HCT116 (cell line): ENCODE data around the gene ZNF862. TPM values are rescaled to one million over a fixed set of nuclear protein-coding genes. Genes with fewer than 3 reads are reported as not detected.

Experiments used
- ATAC-seq: fragments of 200-7000 bp; cut with Tn5 transposase; 2 replicates; pipeline ENCODE4 v1.9.1; 2020; ENCODE audit warnings: mild to moderate bottlenecking, moderate library complexity
- BruUV-seq: library from RNA; stranded (reverse); fragments of 400-500 nt; replicated peaks from 2 replicates; lab custom pipeline; 2021; lab: Mats Ljungman, UMichigan
- CTCF ChIA-PET: fragments of 300-600 bp; sonication (Branson Sonifier 250); formaldehyde crosslinking; loops from one replicate; lab custom pipeline; 2021; ENCODE audit warnings: antibody characterized with exemption; lab: Charles Lee
- POLR2A ChIA-PET: fragments of 300-600, 350-600 bp; sonication (Branson Sonifier 250); formaldehyde crosslinking; loops from one replicate; lab custom pipeline; 2021; ENCODE audit warnings: antibody characterized with exemption; lab: Charles Lee
- RAD21 ChIA-PET, 2 experiments: fragments of 300-600 bp; sonication (Branson Sonifier 250); formaldehyde crosslinking; loops; one replicate each; lab custom pipeline; 2023; ENCODE audit warnings: low total read pairs in 2 of 2; ENCODE audit not compliant: uncharacterized antibody in 2 of 2, unreplicated experiment in 2 of 2, low non-redundant PET in 1 of 2; lab: Charles Lee
- DNase-seq: peaks from one replicate; pipeline ENCODE4 v3.0.0-alpha.2; 2010; ENCODE audit warnings: low read depth, low spot score
- H2AFZ ChIP-seq: fragments of 200-600 bp; shearing (Covaris generic), sonication (generic); 2 replicates; pipeline ENCODE4 v1.6.1; 2017; ENCODE audit warnings: low read depth, mixed run types, mixed read lengths, antibody characterized with exemption, low read length; ENCODE audit not compliant: poor library complexity, severe bottlenecking
- H3K27ac ChIP-seq: 2 replicates; pipeline ENCODE4 v1.5.1; 2012; ENCODE audit warnings: low read depth, low read length
- H3K27me3 ChIP-seq: fragments of 200-600 bp; sonication (generic); 2 replicates; pipeline ENCODE4 v1.6.1; 2016; ENCODE audit warnings: mixed run types, low read length, mixed read lengths; ENCODE audit not compliant: insufficient read depth
- H3K36me3 ChIP-seq, 2 experiments: fragments of 200-500 bp in 1 of 2; fragments of 200-600 bp in 1 of 2; sonication (Bioruptor generic) in 1 of 2; sonication (generic) in 1 of 2; 2 replicates each; pipeline versions ENCODE4 v1.5.1 to v1.6.1; 2014 to 2016; ENCODE audit warnings: low read length in 2 of 2, inconsistent platforms in 1 of 2, mixed read lengths in 1 of 2, mixed run types in 1 of 2; ENCODE audit not compliant: insufficient read depth in 2 of 2, control insufficient read depth in 1 of 2
- H3K4me1 ChIP-seq, 2 experiments: fragments of 200-600 bp in 1 of 2; sonication (generic) in 1 of 2; 2 replicates each; pipeline versions ENCODE4 v1.5.1 to v1.6.1; 2012 to 2017; ENCODE audit warnings: low read length in 2 of 2, inconsistent platforms in 1 of 2, mild to moderate bottlenecking in 1 of 2, mixed read lengths in 1 of 2, mixed run types in 1 of 2, moderate library complexity in 1 of 2; ENCODE audit not compliant: insufficient read depth in 2 of 2, control insufficient read depth in 1 of 2
- H3K4me2 ChIP-seq: fragments of 200-600 bp; sonication (generic); 2 replicates; pipeline ENCODE4 v1.6.1; 2017; ENCODE audit warnings: mixed run types, low read length, mixed read lengths
- H3K4me3 ChIP-seq, 2 experiments: fragments of 200-600 bp in 1 of 2; sonication (generic) in 1 of 2; replicated peaks in 1 of 2; 2 replicates each; pipeline ENCODE4 v1.5.1; 2011 to 2016; ENCODE audit warnings: low read length in 2 of 2, control low read depth in 1 of 2, low read depth in 1 of 2, mild to moderate bottlenecking in 1 of 2, mixed read lengths in 1 of 2, mixed run types in 1 of 2
- H3K79me2 ChIP-seq: fragments of 200-600 bp; sonication (generic); 2 replicates; pipeline ENCODE4 v1.6.1; 2017; ENCODE audit warnings: mild to moderate bottlenecking, mixed run types, low read length, moderate library complexity, mixed read lengths; ENCODE audit not compliant: insufficient read depth
- H3K9ac ChIP-seq: fragments of 200-600 bp; sonication (generic); 2 replicates; pipeline ENCODE4 v1.6.1; 2016; ENCODE audit warnings: low read length, mixed read lengths
- H3K9me2 ChIP-seq: fragments of 200-600 bp; sonication (generic), shearing (Covaris generic); 2 replicates; pipeline ENCODE4 v1.6.1; 2017; ENCODE audit warnings: mixed run types, mild to moderate bottlenecking, moderate library complexity; ENCODE audit not compliant: insufficient read depth
- H3K9me3 ChIP-seq, 2 experiments: fragments of 200-500 bp in 1 of 2; fragments of 200-600 bp in 1 of 2; sonication (Bioruptor generic) in 1 of 2; sonication (generic) in 1 of 2; 2 replicates each; pipeline ENCODE4 v1.6.1; 2014 to 2017; ENCODE audit warnings: low read length in 2 of 2, mixed read lengths in 2 of 2, inconsistent platforms in 1 of 2, low read depth in 1 of 2, mild to moderate bottlenecking in 1 of 2, mixed run types in 1 of 2, moderate library complexity in 1 of 2; ENCODE audit not compliant: control insufficient read depth in 1 of 2, insufficient read depth in 1 of 2
- H4K20me1 ChIP-seq: fragments of 200-600 bp; sonication (generic), shearing (Covaris generic); 2 replicates; pipeline ENCODE4 v1.6.1; 2017; ENCODE audit warnings: mixed run types, mild to moderate bottlenecking, moderate library complexity; ENCODE audit not compliant: insufficient read depth
- CEBPB ChIP-seq: IDR thresholded peaks from 2 replicates; pipeline ENCODE4 v1.6.1; 2012; ENCODE audit warnings: low read depth
- EZH2 ChIP-seq: fragments of 200-600 bp; sonication (generic); IDR thresholded peaks from 2 replicates; pipeline ENCODE4 v1.6.1; 2017; ENCODE audit warnings: antibody characterized with exemption, mixed run types
- POLR2A ChIP-seq: IDR thresholded peaks from 2 replicates; pipeline ENCODE4 v1.7.0; 2011; ENCODE audit warnings: borderline replicate concordance; ENCODE audit not compliant: insufficient read depth, insufficient read length; ENCODE audit errors: extremely low read depth
- POLR2AphosphoS5 ChIP-seq: IDR thresholded peaks from 2 replicates; pipeline ENCODE4 v1.6.1; 2011; ENCODE audit warnings: mild to moderate bottlenecking, low read depth, low read length, moderate library complexity
- RAD21 ChIP-seq: IDR thresholded peaks from 2 replicates; pipeline ENCODE4 v1.6.1; 2012; ENCODE audit warnings: low read depth, mild to moderate bottlenecking
- SP1 ChIP-seq: IDR thresholded peaks from 2 replicates; pipeline ENCODE4 v1.6.1; 2012; ENCODE audit warnings: low read depth
- SRF ChIP-seq: IDR thresholded peaks from 2 replicates; pipeline ENCODE4 v1.6.1; 2012; ENCODE audit warnings: low read depth
- TCF7L2 ChIP-seq: IDR thresholded peaks from 2 replicates; pipeline ENCODE4 v1.7.0; 2011; ENCODE audit warnings: borderline replicate concordance, inconsistent platforms; ENCODE audit not compliant: insufficient read depth, insufficient read length; ENCODE audit errors: extremely low read depth
- YY1 ChIP-seq: IDR thresholded peaks from 2 replicates; pipeline ENCODE4 v1.6.1; 2011; ENCODE audit warnings: low read length, low read depth, moderate library complexity, mild to moderate bottlenecking; ENCODE audit not compliant: insufficient replicate concordance; ENCODE audit errors: extremely low read depth
- ZNF274 ChIP-seq: fragments of 200-500 bp; sonication (Bioruptor generic); IDR thresholded peaks from 2 replicates; pipeline ENCODE4 v1.6.1; 2014; ENCODE audit warnings: mild to moderate bottlenecking, low read depth, low read length, inconsistent platforms
- intact Hi-C: fragments of 100-400 bp; cut with micrococcal nuclease; formaldehyde crosslinking; loops from 2 replicates; pipeline ENCODE4 v1.10.0; 2022
- total RNA-seq: library from RNA; stranded (reverse); gene quantifications from one replicate; pipeline ENCODE4 v1.2.1, GENCODE V29; 2021; ENCODE audit not compliant: unreplicated experiment
- TF ChIP-seq, protein P1 (sequence below): IDR thresholded peaks from 2 replicates; pipeline ENCODE4 v1.6.1; 2012
- TF ChIP-seq, protein P2 (sequence below): IDR thresholded peaks from 2 replicates; pipeline ENCODE4 v1.6.1; 2012; ENCODE audit warnings: low read depth
- TF ChIP-seq, protein P3 (sequence below): IDR thresholded peaks from 2 replicates; pipeline ENCODE4 v1.6.1; 2011; ENCODE audit warnings: mild to moderate bottlenecking, low read length, moderate library complexity; ENCODE audit not compliant: insufficient replicate concordance; ENCODE audit errors: extremely low read depth
- TF ChIP-seq, protein P4 (sequence below), 3 experiments: fragments of 200-600 bp in 1 of 3; sonication (generic) in 1 of 3; IDR thresholded peaks in 2 of 3; conservative IDR thresholded peaks in 1 of 3; 2 replicates each; pipeline ENCODE4 v1.5.1; 2012 to 2017; ENCODE audit warnings: low read depth in 2 of 3, low read length in 2 of 3, antibody characterized with exemption in 1 of 3, borderline replicate concordance in 1 of 3, control low read depth in 1 of 3, mild to moderate bottlenecking in 1 of 3, mixed read lengths in 1 of 3, mixed run types in 1 of 3, moderate library complexity in 1 of 3; ENCODE audit not compliant: insufficient read depth in 1 of 3

The ZNF862 gene
- total RNA-seq, 1 experiment from 2014 or later = 8.5 TPM

DNA sequence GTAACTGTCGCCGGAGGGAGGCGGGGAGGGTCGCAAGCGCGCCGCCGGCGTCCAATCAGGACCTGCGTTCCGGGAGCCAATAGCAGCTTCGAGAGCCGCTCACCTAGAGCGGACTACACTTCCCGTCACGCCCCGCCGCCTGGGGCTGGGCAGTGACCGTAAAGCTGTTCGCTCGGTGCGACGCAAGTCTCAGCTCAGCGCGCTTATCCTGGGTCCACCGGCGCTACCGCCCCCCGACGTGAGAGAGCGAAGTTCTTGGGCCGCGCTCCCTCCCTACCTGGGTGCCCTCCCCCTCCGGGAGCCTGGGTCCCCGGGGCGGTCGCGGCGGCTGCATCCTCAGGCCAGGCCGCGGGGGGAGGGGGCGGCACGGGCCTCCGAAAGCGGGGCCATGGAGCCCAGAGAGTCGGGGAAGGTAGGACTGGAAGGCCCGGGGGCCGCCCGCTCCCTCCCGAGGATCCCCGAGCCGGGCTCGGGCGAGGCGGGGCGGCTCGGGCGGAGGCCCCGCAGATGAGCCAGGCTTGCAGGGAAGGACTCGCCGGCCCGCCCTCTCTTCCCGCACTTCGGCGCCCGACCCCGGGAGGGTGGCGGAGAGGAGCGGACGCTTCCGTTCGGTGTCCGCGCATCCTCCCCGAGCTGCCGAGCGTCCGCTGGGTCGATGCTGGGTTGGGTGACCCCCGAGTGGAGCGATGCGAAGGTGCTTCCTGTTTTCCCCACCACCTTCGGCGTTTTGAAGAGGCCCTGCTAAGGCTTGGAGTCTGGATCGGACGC, at the start of gene ZNF862 (continued):
- TF ChIP-seq SRF (no peak), SP1 (peak; percentile 77), POLR2AphosphoS5 (peak; percentile 92), CEBPB (no peak), EZH2 (no peak), TCF7L2 (peak; percentile 6)
- TF ChIP-seq, protein P1, sequence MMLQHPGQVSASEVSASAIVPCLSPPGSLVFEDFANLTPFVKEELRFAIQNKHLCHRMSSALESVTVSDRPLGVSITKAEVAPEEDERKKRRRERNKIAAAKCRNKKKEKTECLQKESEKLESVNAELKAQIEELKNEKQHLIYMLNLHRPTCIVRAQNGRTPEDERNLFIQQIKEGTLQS = no peak

DNA sequence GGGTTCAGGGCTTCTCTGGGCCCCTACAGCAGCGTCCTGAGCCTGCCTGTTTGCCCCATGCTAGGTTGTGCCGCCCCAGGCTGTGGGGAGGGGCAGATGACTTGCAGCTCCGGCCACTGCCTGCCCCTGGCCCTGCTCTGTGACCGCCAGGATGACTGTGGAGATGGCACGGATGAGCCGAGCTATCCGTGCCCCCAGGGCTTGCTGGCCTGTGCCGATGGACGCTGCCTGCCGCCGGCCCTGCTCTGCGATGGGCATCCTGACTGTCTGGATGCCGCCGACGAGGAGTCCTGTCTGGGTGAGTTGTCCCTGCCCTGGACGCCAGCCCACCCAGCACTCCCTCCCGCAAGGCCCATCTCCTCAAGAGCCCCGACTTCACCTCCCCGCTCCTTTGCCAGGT, 49.1 kb upstream of the ZNF862 start:
- POLR2A ChIA-PET = no interaction called here
- no peak for ATAC-seq

More for the DNA sequence above, 49.1 kb upstream of the ZNF862 start:
- ChIA-PET RAD21 (no interaction called here), CTCF (no interaction called here)
- Histone ChIP-seq H3K4me2 (no peak overlapping the region), H3K9me3 (no peaks in the 10 kb centered on the region), H3K9me2 (no peaks in the 10 kb centered on the region), H3K79me2 (no peaks in the 10 kb centered on the region), H2AFZ (no peak overlapping the region), H4K20me1 (no peaks in the 10 kb centered on the region), H3K4me1 (peaks cover 0 to 9% of the 10 kb centered on the region in 2 experiments; a peak in 1 of 4 replicates), H3K36me3 (no peaks in the 10 kb centered on the region), H3K9ac (no peak overlapping the region), H3K27me3 (no peaks in the 10 kb centered on the region), H3K4me3 (no peak overlapping the region), H3K27ac (no peak overlapping the region)
- TF ChIP-seq POLR2A (no peak), SP1 (no peak), CEBPB (no peak), RAD21 (no peak), SRF (no peak), ZNF274 (no peak), TCF7L2 (no peak), EZH2 (no peak), YY1 (no peak)
- TF ChIP-seq, protein P2, sequence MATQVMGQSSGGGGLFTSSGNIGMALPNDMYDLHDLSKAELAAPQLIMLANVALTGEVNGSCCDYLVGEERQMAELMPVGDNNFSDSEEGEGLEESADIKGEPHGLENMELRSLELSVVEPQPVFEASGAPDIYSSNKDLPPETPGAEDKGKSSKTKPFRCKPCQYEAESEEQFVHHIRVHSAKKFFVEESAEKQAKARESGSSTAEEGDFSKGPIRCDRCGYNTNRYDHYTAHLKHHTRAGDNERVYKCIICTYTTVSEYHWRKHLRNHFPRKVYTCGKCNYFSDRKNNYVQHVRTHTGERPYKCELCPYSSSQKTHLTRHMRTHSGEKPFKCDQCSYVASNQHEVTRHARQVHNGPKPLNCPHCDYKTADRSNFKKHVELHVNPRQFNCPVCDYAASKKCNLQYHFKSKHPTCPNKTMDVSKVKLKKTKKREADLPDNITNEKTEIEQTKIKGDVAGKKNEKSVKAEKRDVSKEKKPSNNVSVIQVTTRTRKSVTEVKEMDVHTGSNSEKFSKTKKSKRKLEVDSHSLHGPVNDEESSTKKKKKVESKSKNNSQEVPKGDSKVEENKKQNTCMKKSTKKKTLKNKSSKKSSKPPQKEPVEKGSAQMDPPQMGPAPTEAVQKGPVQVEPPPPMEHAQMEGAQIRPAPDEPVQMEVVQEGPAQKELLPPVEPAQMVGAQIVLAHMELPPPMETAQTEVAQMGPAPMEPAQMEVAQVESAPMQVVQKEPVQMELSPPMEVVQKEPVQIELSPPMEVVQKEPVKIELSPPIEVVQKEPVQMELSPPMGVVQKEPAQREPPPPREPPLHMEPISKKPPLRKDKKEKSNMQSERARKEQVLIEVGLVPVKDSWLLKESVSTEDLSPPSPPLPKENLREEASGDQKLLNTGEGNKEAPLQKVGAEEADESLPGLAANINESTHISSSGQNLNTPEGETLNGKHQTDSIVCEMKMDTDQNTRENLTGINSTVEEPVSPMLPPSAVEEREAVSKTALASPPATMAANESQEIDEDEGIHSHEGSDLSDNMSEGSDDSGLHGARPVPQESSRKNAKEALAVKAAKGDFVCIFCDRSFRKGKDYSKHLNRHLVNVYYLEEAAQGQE = no peak
- TF ChIP-seq, protein P3, sequence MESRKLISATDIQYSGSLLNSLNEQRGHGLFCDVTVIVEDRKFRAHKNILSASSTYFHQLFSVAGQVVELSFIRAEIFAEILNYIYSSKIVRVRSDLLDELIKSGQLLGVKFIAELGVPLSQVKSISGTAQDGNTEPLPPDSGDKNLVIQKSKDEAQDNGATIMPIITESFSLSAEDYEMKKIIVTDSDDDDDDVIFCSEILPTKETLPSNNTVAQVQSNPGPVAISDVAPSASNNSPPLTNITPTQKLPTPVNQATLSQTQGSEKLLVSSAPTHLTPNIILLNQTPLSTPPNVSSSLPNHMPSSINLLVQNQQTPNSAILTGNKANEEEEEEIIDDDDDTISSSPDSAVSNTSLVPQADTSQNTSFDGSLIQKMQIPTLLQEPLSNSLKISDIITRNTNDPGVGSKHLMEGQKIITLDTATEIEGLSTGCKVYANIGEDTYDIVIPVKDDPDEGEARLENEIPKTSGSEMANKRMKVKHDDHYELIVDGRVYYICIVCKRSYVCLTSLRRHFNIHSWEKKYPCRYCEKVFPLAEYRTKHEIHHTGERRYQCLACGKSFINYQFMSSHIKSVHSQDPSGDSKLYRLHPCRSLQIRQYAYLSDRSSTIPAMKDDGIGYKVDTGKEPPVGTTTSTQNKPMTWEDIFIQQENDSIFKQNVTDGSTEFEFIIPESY = no peak
- TF ChIP-seq, protein P4, sequence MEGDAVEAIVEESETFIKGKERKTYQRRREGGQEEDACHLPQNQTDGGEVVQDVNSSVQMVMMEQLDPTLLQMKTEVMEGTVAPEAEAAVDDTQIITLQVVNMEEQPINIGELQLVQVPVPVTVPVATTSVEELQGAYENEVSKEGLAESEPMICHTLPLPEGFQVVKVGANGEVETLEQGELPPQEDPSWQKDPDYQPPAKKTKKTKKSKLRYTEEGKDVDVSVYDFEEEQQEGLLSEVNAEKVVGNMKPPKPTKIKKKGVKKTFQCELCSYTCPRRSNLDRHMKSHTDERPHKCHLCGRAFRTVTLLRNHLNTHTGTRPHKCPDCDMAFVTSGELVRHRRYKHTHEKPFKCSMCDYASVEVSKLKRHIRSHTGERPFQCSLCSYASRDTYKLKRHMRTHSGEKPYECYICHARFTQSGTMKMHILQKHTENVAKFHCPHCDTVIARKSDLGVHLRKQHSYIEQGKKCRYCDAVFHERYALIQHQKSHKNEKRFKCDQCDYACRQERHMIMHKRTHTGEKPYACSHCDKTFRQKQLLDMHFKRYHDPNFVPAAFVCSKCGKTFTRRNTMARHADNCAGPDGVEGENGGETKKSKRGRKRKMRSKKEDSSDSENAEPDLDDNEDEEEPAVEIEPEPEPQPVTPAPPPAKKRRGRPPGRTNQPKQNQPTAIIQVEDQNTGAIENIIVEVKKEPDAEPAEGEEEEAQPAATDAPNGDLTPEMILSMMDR (IDR thresholded peaks at IDR 0.05 in 2 of 3, conservative IDR thresholded peaks at IDR 0.05 in 1 of 3; ENCODE audit: borderline replicate concordance in 1 of 3, insufficient read depth in 1 of 3, low read depth in 2 of 3, low read length in 2 of 3) = no peak
- BruUV-seq = no TSS peak
- DNase-seq = no peak
- intact Hi-C loops = no loop called here
